Measurements from ENCODE around the gene CD209.

Gene CD209

GRCh38 chr19:7738023-7738422 lies 9.3 kb downstream of the CD209 start:
- Histone ChIP-seq H3K4me2 (no peak overlapping the region), H3K36me3 (ENCODE audit: insufficient read depth) (no peaks in the 10 kb centered on the region), H3K27me3 (ENCODE audit: insufficient read depth, low read depth) (peaks cover 78% of the 10 kb centered on the region), H3K4me1 (ENCODE audit: low read depth, poor library complexity, severe bottlenecking) (no peaks in the 10 kb centered on the region), H3K4me3 (IDR thresholded peaks at IDR 0.05; ENCODE audit: insufficient read depth, low read depth, low read length) (no peak overlapping the region), H3K9ac (no peak overlapping the region), H3K79me2 (ENCODE audit: insufficient read depth, low read depth) (no peaks in the 10 kb centered on the region), H3K27ac (no peak overlapping the region), H2AFZ (ENCODE audit: low read depth) (no peak overlapping the region), H4K20me1 (ENCODE audit: insufficient read depth) (no peaks in the 10 kb centered on the region)
- no peak for TF ChIP-seq CTCF (conservative IDR thresholded peaks at IDR 0.05; ENCODE audit: low read depth, low read length)

- no peaks in the 10 kb centered on the region for H3K36me3 ChIP-seq (ENCODE audit: insufficient read depth)
- H3K4me2 ChIP-seq: no peak overlapping the region
- no peak overlapping the region for H2AFZ ChIP-seq (ENCODE audit: low read depth)
- no peak overlapping the region for H3K9ac ChIP-seq
- no peaks in the 10 kb centered on the region for H3K79me2 ChIP-seq (ENCODE audit: insufficient read depth, low read depth)
- no peak overlapping the region for H3K4me3 ChIP-seq (IDR thresholded peaks at IDR 0.05; ENCODE audit: insufficient read depth, low read depth, low read length)
- H3K27ac ChIP-seq: no peak overlapping the region
- H4K20me1 ChIP-seq (ENCODE audit: insufficient read depth): no peaks in the 10 kb centered on the region
- peaks cover 70% of the 10 kb centered on the region for H3K27me3 ChIP-seq (ENCODE audit: insufficient read depth, low read depth)
- TF ChIP-seq CTCF (conservative IDR thresholded peaks at IDR 0.05; ENCODE audit: low read depth, low read length): no peak
- H3K4me1 ChIP-seq (ENCODE audit: low read depth, poor library complexity, severe bottlenecking): no peaks in the 10 kb centered on the region
Measured at GRCh38 chr19:7737215-7737614, 10.1 kb downstream of the CD209 start.

GRCh38 chr19:7736148-7736547 lies 11.2 kb downstream of the CD209 start:
- H4K20me1 ChIP-seq (ENCODE audit: insufficient read depth): no peaks in the 10 kb centered on the region
- no peak overlapping the region for H3K27ac ChIP-seq
- H3K27me3 ChIP-seq (ENCODE audit: insufficient read depth, low read depth): peaks cover 59% of the 10 kb centered on the region
- H3K4me1 ChIP-seq (ENCODE audit: low read depth, poor library complexity, severe bottlenecking): no peaks in the 10 kb centered on the region
- H2AFZ ChIP-seq (ENCODE audit: low read depth): no peak overlapping the region
- H3K79me2 ChIP-seq (ENCODE audit: insufficient read depth, low read depth): no peaks in the 10 kb centered on the region
- H3K36me3 ChIP-seq (ENCODE audit: insufficient read depth): no peaks in the 10 kb centered on the region
- H3K4me3 ChIP-seq (IDR thresholded peaks at IDR 0.05; ENCODE audit: insufficient read depth, low read depth, low read length): no peak overlapping the region
- no peak for TF ChIP-seq CTCF (conservative IDR thresholded peaks at IDR 0.05; ENCODE audit: low read depth, low read length)
- no peak overlapping the region for H3K9ac ChIP-seq
- no peak overlapping the region for H3K4me2 ChIP-seq

- Histone ChIP-seq H2AFZ (ENCODE audit: low read depth) (no peak overlapping the region), H4K20me1 (ENCODE audit: insufficient read depth) (no peaks in the 10 kb centered on the region), H3K4me2 (no peak overlapping the region), H3K9ac (no peak overlapping the region), H3K4me1 (ENCODE audit: low read depth, poor library complexity, severe bottlenecking) (no peaks in the 10 kb centered on the region), H3K27ac (no peak overlapping the region), H3K4me3 (IDR thresholded peaks at IDR 0.05; ENCODE audit: insufficient read depth, low read depth, low read length) (no peak overlapping the region), H3K27me3 (ENCODE audit: insufficient read depth, low read depth) (peaks cover 48% of the 10 kb centered on the region; the same call in 1 of the 2 replicates), H3K36me3 (ENCODE audit: insufficient read depth) (no peaks in the 10 kb centered on the region), H3K79me2 (ENCODE audit: insufficient read depth, low read depth) (no peaks in the 10 kb centered on the region)
- TF ChIP-seq CTCF (conservative IDR thresholded peaks at IDR 0.05; ENCODE audit: low read depth, low read length): no peak
Measured at GRCh38 chr19:7734220-7735203, 12.8 kb downstream of the CD209 start.
